RKO (cell line): Measurements from ENCODE around the gene SLC41A1.

ENCODE experiments used
- DNase-seq: peaks from one replicate; pipeline ENCODE4 v3.0.0-alpha.2; 2016; ENCODE audit warnings: low spot score

Gene SLC41A1

DNA sequence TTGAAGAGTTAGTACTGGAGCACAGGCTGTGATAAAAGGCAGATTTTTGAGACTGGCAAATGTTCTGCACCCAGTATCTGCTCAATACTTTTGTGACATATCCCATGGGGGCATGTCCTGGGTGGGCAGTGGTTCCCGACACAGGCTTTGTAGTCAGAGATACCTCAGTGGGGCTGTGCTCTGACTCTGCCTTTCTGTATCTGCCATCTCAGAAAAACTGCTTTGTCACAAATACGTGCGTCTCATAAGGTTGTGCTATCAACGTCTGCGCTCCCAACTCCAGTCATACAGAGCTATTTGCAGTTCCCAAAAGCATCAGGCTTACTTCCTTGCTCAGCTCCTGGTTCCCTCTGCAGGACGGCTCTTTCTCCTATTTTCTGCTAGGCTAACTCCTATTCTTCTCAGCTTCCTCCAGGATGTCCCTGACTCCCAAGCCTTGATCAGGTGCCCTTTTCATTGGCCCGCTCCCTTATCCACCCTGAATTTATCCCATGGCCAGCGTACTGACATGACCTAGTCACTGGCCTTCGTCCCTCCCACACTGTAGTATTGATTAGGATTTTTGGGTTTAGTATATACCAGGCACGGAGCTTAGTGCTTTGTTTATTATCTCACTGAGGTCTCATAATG lies 25.6 kb downstream of the SLC41A1 start:
- DNase-seq = no peak

DNA sequence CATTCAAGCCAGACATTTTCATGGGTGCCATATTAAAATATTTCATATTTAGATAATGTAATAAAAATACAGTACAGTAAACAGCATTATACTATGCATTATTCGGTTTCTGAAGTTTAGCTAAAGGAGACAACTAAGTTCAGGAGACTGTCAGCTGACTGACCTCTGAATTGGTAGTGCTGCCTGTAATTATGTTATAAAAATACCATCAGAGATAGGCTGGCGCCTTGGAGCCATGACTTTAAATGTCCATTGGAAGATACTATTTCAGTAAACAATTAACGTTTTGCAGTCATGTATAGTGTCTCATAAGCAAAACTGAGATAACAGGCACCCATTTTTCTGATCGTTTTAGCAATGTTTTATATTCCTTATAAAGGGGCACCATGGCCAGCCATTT lies 26.4 kb downstream of the SLC41A1 start:
- DNase-seq = no peak

DNA sequence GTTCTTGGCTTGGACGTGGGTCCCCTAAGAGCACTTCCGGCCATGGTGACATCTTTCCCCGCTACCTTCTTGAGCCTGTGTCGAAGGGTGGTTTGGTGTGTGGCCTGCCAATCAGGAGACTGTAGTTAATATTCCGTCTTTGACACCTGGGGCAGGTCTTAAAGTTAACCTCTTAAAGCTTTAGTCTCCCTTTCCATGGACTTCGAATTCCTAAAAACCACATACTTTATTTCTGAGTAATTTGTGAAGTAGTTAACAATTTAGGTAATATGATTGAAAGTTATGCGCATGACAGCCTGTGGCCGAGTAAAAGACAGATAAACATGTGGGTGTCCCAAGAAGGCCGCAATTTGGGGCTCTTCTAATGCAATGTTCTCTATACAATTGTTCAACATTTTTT lies 27.6 kb downstream of the SLC41A1 start:
- DNase-seq = no peak

DNA sequence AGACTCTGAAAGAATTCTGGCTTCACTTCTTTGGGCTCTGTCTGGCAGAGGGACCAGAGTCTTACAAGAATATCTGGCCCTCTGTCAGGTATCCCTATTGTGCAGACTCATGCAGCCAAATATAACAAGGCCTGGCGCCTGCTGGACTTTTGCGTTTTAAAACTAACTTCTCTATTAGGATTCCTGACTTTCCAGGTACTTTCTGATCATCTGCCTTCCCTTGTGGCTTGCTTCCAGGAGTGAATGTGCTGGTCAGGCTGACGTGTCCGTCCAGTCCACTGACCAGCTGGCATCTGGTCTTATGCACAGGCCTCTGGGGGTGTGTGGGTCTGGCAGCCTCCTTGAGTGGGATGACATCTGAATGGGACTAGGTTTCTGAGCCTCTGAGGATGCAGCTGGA lies 29.1 kb downstream of the SLC41A1 start:
- DNase-seq = no peak

DNA sequence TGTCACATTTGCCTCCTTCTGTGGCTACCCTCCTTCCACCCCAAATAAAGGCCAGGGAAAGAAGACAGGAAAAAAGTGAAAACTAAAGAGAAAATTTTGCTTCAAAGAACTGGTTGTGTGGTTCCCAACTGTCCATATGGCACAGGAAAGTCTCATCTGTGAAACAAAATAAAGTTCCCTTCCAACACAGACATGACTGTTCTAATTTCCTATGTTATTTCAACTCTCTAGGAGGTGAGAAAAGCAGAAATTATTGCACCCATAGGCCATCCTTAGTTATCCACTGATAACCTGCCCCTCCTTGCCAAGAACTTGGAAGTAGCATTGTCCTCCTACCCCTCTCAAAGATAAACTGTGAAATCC lies 29.6 kb downstream of the SLC41A1 start:
- no peak for DNase-seq

DNA sequence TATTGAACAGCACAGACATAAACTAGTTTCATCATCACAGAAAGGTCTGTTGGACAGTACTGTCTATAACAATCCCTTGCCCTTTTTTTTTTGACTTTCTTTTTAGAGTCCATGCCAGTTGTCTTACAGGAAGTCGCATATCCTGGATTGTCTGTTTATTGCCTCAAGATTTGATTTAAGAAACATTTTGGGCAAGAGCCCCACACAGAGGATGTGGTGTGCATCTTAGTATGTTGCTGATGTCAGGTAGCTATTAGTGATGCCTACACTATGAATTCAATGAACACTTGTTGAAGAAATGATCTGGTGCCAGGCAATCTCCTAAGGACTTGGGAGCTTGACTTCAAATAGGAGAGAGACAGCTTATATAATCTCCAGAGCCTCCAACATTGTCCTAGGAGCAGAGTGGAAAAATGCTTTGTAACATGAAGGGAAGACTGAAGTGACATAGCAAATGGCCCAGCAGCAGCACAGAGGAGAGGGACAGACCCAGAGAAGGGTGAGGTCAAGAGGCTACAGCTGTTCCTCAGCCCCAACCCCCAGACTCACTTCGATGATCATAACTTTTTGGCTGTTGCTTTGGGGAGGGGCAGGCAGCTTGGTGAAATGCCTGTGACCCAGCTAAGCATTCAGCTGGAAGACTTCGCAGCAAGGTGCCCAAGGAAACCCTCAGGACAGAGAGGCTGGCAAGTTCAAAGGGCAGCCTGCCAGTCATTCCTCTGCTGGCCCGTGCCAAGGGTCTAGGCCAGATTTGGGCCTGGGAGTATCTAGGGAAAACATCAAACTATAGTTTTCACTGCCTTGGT lies 30.2 kb downstream of the SLC41A1 start:
- DNase-seq = no peak

DNA sequence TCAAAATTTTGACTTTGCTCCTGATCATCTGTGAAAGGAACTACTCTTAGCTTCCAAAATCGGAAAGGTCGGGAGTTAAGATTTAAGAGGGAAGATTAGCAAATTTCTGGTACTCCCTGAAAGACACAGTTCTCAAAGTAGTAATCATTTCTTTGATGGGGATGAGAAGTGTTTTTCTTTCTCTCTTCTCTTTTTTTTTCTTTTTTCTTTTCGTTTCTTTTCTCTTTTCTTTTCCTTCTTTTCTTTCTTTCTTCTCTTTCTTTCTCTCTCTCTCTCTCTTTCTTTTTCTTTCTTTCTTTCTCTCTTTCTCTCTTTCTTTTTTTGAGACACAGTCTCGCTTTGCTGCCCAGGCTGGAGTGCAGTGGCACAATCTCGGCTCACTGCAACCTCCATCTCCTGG lies 32.7 kb downstream of the SLC41A1 start:
- no peak for DNase-seq

DNA sequence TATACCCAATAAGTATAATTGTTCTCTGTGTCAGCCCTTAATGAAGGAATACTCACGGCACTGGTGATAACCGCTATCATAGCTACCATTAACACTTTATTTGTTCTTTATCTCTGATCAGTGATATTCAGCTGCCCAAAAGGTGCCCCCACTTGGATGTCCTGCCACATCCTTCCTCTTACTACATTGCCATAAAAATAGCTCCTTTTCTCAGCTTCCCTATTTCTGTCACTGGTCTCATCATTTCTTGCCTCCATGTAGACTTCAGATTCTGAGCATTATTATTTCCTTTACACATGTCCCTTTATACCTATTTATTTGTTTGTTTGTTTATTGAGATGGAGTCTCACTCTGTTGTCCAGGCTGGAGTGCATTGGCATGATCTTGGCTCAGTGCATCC lies 35.0 kb downstream of the SLC41A1 start:
- DNase-seq = no peak

DNA sequence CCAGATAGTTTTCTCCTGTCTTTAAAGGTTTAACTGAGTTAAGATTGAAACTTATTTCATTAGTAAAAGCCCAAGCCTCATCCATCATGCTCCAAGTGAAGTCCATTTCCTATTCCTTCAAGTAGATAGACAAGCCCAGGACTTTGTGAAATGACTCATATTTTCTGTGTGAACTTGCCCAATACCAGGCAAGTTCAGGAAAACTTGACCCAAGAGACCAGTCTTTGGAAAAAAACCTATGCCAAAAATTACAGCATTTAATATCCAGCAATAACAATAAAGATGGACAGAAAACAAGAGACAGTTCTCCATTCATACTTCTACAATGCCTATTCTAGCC lies 37.3 kb downstream of the SLC41A1 start:
- DNase-seq = peak; percentile 72

DNA sequence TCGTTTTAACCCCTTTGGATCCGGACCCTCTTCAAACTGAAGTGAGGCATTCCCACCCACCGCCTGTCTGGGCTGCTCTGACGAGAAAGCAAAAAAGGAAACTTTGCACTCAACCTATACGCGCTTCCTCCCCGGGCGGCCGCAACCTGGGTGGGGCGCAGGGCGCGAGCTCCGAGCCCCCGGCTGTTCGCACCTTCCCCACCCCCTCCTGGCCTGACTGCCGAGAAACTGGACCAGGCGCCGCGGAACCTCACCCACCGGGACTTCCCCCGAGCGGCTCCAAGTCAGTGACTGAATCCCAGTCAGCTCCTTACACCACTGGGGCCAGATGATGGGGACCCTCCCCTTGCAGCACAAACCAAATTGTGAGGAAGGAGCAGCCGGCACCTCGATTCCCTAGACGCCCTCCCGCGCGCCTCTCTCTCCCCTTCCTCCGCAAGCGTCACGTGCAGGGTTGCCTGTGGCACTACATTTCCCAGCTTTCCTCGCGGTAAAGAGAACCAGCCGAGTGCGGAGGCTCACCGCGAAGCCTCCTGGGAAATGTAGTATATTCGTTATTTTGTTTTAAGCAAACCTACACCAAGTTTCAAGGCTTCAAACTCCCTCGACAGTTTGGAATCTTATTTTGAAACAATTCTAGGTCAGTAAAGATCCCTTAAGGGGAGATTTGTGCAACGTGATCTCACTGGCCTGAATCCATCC lies 37.8 kb downstream of the SLC41A1 start, which contains the start of gene RAB29:
Gene RAB29 (minus strand): TSS at position 468 of the 702 bp plus-strand sequence. CDS start 526 bp downstream, outside the sequence.
- peak; percentile 91 for DNase-seq

DNA sequence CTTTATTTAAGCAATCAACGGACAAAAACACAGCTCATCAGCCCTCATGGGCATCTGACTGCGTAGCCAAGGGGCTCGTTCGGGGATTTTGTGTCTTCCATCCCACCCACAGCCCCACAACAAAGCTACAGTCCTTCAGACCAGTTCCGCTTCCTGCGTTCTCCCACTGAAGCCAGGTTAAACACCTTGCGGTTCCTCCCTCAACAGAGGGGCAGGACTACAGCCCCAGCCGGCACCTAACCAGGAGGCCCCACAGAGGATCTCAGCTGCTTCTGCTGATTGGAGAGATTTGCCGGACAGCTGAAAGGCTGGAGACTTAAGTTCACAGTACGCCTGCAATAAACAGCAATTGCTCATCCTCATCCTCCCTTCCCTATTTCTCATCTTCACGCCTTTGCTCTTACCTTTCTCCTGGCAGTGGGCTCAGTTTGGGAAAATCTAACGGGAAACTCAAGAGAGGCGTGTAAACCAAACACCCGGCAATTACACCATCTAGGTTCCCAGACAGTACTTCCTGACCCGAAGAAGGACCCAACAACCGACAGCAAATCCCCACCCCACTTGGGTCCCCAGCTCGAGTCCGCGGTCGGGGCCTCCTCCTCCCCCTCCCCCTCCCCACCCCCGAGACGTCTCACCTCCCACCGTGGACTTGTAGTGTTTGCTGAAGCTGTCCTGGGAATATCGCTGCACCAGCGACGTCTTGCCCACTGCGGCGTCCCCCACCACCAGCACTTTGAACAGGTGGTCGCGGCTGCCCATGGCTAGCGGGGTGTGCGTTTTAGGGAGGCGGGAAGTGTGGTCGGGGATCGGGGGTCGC lies 38.6 kb downstream of the SLC41A1 start:
- DNase-seq = peak; percentile 11

DNA sequence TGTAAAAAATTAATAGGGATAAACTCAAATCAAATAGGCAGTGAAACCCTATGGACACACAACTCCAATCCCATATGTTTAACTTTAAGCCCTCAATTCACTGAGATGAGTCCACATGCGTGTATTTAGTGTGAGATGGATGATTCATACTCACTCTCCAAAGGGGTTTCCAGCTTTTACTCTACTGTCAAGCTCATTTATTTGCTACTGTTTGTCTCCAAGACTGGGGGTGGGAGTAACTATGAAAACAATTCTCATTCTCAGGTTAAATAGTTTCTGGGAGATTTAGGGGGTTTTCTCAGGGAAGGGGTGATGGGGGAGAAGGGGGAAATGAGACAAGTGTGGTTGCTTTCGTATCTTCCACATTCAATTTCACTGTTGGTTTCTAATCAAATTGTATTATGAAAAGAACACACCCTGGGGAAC lies 40.4 kb downstream of the SLC41A1 start:
- no peak for DNase-seq

DNA sequence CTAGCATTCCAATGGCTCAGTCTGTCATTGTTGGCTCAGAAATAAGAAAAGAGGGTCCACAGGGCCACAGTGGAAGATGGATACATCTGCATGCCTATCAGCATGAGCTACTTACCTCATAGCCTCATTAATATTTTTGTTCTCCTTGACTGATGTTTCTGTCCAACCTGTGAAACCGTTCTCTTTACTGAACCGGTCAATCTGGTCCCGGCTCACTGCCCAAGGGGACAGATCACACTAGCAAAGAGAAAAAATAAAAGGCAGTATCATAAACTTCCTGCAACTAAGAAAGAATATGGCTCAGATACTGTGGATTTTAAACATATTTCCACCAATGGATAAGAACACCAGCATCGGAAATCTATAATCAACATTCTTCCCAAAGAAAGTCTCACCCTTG lies 42.4 kb downstream of the SLC41A1 start:
- no peak for DNase-seq

DNA sequence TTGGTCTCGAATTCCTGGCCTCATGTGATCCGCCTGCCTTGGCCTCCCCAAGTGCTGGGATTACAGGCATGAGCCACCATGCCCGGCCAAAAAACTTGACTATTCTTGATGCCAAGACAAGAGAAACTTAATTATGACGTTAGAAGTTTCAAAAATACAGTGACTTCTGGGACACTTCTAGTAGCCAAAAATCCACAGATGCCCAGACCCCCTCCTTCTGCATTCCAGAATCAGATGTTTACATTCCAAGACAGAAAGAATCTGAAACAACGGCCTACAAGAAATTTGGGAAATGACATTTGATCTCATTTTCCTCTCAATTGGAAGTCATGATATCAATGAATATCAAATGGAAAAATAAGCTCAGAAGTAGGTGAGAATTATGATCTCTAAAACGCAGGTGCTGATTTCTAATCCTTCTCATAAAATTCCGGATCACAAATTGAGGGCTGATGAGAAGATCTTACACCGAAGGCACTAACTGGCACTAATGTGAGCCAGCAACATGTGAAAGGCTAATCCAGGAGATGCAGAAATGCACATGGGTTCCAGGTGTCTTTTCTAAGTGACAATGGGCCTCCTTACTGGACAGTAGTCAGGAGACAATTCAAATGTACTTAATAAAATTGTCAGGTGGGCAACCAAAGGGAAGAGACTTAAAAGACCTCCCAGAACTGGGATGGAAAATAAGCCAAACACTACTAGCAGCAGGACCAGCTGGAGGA lies 43.2 kb downstream of the SLC41A1 start:
- no peak for DNase-seq

DNA sequence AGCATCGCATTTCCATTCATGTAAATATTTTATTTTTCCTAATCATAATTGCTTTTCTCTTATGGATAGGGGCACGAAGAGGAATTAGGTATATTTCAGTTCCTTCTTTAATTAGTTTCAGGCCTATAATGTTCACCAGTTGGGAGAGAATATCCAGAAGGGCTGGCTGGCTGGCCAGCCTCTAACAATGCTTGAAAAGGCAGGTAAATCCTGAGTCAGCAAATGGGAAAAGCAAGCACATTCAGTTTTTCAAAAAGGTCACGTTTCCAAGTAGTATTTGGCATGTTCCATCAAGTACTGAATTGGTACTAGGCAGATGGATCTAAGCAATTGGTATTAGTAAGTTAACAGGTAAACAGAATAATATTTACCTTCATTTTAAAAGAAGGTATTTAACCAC lies 45.8 kb downstream of the SLC41A1 start:
- DNase-seq = no peak

DNA sequence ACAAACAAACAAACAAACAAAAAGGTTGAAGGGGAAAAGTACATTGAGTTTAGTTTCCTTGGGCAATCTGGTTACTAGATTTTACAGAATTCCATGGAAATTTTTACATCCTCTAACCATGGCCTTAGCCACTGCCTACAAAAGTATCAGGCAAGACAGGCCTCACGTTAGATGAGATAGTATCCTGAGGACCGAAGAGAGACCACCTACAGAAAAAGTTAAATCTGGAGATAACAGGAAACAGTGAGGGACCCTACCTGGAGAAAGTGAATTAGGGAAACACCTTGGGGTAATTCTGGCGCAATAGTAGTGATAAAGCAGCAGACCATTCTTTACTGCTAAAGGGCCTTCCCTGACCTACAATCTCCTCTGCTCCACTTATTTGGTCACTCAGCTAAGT lies 46.4 kb downstream of the SLC41A1 start:
- no peak for DNase-seq

DNA sequence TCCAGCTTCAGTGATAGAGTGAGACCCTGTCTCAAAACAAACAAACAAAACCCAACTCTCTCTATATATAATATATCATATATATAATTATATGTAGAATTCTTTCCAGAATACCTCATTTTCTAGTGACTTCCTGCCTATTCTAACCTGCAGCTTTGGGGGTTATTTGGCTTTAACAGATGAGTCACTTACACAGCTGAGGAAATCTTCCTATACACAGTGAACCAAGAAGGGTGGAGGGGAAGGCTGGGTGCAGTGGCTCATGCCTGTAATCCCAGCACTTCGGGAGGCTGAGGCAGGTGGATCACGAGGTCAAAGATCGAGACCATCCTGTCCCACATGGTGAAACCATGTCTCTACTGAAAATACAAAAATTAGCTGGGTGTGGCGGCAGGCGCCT lies 47.0 kb downstream of the SLC41A1 start:
- DNase-seq = no peak

DNA sequence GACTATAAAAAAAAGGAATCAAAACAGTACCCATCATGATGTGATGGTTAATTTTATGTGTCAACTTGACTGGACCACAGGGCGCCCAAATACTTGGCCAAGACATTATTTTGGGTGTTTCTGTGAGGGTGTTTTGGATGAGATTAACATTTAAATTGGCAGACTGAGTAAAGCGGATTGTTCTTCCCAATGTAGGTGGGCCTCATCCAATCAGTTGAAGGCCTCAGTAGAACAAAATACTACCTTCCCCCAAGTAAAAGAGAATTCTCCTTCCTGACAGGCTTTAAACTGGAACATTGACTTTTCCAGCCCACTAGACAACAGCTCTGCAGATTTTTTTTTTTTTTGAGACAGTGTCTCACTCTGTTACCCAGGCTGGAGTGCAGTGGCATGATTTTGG lies 48.4 kb downstream of the SLC41A1 start:
- DNase-seq = no peak

DNA sequence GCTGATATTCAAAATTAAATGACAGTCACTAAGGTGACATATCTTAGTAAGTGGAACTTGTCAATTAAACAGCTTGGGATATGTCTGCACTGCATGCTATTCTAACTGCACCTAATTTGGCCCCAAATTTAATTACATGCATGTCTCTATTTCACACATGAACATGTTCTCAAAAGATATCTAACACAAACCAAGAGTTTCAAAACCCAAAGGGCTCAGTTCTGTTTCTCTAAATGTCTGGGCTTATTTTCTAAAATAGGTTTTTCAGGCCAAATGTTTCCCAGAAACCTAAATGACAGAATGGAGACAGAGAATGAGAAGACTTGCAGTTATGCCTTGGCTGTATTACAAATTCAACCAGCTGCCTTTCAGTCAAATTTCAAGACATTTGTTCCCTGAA lies 49.0 kb downstream of the SLC41A1 start:
- DNase-seq = no peak

DNA sequence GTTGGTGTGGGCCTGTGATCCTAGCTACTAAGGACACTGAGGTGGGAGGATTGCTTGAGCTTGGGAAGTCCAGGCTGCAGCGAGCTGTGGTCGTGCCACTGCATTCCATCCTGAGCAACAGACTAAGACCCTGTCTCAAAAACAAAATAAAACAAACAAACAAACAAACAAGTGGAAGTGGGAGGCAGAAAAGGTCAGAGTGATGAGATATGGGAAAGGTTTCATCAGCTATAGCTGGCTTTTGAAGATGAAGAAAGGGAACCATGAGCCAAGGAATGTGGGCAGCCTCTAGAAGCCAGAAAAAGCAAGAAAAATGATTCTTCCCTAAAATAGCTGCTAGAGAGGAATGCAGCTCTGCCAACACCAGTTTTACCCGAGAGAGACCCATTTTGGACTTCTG lies 52.4 kb downstream of the SLC41A1 start:
- DNase-seq = no peak

DNA sequence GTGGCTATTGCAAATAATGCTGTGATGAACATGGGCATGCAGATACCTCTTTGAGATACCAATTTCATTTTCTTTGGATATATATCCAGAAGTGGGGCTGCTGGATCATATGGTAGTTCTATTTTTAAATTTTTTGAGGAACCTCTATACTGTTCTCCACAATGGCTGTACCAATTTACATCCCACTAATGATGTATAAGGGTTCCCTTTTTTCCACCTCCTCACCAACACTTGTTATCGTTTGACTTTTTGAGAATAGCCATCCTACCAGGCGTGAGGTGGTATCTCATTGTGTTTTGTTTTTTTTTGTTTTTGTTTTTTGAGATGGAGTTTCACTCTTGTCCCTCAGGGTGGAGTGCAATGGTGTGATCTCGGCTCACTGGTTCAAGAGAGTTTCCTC lies 56.4 kb downstream of the SLC41A1 start:
- no peak for DNase-seq

DNA sequence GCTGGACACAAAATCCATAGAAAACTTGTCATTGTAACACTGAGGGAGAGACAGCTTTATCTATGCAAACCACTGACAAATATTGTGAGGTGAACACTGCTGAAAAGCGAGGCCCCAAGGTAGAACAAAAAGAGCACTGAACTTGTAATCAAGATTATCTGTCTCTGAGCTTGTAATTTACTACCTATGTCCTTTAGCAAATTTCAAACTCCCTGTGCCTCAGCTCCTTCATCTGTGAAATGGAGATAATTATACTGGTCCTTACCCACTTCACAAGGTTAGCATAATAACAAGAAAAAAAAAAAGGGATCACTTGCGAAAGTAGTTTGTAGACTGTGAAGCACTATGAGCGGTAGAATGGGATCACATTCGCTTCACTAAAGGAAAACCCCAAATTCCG lies 58.1 kb downstream of the SLC41A1 start:
- no peak for DNase-seq
